ENCODE results near the gene GRK3. TPM values are rescaled to one million over a fixed set of nuclear protein-coding genes. Genes with fewer than 3 reads are reported as not detected.
"Not testable (repeated sequence)": the region's sequence is repeated elsewhere in the genome, so short reads cannot be mapped to it uniquely, and the experiment has no call there.

Gene GRK3
- polyA plus RNA-seq, 3 donors, result 8.2 to 10.2 (median 9.0) TPM

DNA sequence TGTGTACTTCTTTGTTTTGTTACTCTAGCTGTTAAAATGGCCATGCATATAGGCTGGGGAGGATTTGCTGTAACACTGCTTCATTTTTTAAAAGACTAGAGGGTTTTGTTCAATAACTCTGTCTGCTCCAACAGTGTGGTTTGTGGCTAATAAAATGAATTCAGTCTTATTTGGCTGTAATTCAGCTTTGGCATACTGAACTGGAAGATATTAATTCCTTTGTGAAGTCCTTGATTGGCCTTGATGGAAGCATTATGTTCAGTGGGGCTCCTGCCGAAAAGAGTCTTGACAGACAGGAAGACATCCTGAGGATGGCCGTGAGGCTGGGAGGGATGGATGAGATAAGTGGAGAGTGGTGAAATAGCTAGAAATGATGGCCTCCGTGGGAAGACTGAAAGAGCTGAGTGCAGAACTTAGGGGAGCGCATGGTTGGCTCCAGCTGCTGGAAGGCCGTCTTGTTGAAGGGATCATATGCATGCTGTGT lies 132.7 kb downstream of the GRK3 start:
- DNase-seq, result no peak

DNA sequence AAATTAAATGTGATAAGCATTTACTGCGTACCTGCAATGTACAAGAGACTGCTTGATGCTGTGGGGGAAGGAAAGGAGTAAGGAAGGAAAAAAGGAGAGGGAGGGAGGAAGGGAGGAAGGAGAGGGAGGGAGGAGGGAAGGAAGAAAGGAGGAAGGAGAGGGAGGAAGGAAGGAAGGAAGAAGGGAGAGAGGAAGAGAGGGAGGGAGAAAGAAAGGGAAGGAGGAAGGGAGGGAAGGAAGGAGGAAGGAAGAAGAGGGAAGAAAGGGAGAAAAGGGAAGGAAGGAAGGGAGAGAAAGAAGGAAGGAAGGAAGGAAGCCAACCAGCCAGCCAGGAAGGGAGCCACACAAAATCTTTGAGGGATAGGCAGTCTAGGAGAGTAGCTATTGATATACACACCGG lies 133.5 kb downstream of the GRK3 start:
- no peak for DNase-seq

DNA sequence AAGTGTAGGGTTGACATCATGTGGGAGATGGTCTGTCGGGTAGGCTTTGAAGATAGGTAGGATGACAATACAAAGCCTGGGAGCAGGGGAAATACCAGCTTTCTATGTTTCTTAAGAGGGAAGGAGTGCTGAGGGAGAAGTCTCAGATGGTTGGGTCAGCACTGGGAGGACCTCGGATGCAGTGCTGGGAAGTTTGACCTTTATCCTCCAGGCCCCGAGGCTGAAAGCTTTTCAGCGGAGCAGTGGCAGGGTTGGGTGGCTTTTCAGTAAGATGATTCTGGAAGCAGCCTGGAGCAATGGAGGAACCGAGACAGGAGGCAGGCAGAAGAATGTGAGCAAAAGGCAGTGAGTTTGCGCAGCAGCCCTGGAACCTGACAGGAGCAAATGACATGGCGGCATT lies 134.0 kb downstream of the GRK3 start:
- no peak for DNase-seq

DNA sequence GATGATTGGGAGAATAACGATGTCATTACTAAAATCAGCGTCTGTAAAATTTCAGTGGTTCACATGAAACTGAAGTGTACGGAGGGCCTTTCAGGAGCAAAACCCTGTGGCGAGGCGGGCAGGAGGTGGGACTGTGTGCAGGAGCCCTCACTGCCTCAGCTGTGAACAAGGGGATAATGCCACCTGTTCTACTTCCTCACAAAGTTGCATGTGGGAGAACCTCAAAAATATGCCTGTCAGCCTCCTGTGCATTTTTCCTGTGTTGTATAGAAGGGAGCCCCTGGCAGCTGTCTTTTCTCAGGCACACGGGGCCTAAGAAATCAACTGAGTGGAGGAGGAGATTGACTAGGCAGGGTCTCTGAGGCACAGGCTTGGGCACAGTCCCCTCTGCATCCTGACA lies 134.5 kb downstream of the GRK3 start:
- no peak for DNase-seq

DNA sequence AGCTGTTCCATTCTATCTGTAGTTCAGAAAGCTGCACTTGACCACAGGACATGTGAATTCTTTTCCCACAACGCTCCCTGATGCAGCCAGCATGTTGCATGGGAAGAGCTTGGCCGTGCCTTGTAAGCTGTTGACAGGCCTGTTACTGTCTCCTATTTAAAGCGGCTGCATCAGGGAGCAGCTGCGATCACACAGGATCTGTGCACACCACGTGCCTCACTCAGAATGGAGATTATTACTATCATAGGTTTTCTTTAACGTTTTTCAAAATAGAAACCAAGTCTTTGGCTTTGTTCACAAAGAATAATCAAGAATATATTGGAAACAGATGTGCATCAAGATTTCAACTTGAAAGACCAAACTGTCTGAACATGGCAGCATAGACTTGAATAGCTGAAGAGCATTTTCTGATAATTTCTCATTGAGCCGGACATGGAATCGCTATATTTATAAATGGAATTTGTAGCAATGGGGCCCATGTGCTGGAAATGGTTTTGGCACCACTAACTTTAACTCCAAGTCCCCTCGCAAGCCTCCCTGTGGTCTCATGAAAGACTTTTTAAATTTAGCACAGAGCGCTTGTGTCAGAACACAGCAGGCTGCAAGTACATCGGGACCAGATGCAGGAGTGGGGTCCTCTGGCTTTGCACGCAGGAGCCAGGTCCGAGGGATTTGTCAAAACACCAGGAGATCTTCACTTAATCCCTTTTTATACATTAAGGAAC lies 136.7 kb downstream of the GRK3 start:
- DNase-seq, result no peak

DNA sequence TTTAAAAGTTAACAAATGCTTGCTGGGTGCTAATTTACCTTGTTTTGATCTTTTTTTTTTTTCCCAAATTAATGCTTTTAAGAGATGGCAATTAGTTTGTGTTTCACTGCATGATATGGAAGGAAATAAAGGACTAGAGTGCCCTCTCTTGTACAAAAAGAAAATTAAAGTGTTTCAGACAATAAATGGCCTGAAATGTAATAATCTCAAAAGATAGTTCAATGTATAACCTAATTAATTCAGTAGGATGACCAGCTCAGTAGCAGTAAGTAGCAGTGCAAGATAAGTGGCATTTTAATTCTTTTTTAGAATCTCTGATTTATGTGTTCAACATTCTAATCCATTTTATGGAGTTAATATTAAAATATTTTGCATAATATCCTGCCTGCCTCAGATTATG lies 137.6 kb downstream of the GRK3 start:
- no peak for DNase-seq

DNA sequence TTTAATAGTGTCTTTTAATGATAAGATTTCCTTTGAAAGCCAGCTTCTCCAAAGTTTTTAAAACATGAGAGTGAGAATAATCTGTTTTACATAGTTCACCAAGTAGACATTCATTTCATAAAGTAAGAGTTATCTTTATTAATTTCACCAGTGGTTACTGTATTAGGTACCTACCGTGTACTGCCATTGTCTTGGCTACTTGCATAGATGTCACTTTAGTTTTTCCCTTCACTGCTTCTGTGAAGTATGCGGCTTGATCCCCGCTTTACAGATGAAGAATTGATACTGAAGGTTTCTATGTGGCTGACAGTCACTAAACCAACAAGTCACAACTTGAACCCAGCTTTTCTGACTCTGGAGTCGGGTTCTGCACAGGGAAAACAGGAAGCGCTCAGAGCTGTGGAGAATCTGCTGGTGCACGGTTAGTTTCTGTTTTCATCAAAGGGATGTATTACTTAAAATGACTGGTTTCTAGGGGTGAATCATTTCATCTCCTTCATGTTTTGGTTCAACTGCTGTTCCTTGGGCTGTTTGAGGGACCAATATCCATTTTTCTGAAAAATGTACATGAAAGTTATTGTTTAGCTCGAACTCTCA lies 138.2 kb downstream of the GRK3 start:
- DNase-seq, result no peak

DNA sequence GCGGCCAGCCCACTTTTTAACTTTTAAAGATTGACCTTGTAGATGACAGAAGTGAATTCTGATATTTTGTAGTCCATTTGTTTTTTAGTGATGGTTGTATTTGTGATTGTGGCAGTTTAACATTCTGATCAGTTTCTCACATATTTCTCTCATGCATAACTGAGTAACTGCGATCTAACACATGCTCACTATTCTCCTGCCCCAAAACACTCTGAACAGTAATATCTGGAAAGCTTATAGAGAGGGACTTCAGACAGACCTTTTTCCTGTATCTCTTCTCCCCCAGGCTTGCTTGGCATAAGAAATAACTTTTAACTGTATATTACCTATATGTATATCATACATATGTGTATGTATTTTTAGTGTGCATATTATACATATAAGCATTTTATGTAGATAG lies 140.2 kb downstream of the GRK3 start:
- DNase-seq, result no peak

DNA sequence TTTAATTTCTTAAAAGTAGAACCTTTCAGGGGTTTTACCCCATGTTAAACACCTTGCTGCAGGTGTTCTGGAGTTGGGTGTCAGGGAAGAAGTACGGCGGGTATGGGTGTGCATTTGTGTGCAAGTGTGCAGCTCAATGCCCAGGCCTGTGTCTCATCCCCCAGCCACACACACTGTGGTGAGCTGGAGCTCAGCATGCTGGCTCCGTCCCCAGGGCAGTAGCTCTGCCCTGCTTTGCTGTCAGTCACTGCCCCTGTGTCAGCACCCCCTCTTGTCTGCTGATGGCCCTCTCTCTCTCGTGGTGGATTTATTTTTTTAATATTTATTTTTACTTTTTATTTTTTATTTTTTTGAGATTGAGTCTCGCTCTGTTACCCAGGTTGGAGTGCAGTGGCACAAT lies 141.7 kb downstream of the GRK3 start:
- no peak for DNase-seq

DNA sequence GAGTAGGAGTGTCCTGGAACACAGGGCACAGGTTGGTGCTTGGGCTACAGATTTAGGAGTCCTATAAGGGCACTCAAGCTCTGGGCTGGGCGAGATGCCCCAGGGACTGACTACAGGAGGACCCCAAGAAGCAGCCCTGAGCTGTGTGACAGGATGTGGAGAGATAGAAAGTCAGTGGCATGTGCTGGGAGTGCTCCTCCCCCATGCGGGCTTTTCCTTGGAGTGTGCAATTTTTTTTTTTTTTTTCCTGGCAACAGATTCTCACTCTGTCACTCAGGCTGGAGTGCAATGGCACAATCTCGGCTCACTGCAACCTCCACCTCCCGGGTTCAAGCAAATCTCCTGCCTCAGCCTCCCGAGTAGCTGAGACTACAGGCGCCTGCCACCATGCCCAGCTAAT lies 144.0 kb downstream of the GRK3 start:
- not testable (repeated sequence) for DNase-seq

DNA sequence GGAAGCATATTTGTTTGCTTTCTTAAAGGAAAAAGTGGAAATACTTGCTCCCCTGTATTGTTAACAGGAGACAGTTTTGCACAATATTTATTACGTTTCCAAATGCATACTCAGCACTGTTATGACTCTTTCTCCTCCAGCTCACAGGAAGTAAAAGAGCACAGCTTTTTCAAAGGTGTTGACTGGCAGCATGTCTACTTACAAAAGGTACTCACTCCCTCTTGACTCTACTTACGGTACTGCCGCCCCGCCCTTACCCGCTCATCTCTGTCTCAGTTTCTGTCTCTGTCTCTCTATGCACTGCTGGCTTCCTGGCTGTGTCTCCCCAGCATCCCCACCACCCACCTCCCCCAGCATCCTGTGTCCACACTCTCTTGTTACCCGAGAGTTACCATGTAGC lies 145.3 kb downstream of the GRK3 start:
- DNase-seq, result no peak

DNA sequence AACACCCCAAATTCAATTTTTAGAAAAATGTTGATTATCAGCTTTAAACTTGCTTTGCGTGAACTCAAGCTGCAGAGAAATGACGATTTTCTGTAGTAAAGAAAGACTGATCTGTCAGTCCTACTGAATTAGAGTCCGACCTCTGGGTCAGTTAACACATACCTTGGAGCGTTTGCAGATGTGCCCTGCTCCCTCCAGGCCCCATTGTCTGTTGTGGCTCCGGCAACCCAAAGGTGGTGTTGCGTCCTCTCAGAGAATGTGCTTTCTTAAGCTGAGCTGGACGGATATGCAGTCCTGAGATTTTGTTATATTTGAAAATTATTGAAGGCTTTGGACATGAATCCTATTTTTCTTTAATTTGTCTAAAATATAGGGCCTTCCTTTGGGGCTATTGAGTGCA lies 146.0 kb downstream of the GRK3 start:
- no peak for DNase-seq

DNA sequence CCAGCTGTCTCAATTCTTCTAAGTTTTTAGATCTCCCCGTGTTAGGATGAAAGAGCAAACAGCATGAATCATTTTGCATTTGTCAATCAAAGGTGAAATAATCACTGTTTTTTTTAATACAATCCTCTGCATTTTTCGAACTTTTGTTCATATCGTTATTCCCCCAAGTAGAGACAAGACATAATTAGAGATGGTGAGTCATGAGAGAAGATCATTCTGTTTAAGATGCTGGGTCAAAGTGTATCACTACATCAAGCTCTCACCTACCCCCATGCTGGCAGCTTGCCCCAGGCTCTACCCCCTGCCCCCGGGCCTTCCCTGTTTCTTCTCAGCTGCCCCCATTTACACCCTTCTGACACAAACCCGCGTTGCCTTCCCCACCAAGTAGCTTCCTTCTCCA lies 147.0 kb downstream of the GRK3 start:
- DNase-seq, result no peak

DNA sequence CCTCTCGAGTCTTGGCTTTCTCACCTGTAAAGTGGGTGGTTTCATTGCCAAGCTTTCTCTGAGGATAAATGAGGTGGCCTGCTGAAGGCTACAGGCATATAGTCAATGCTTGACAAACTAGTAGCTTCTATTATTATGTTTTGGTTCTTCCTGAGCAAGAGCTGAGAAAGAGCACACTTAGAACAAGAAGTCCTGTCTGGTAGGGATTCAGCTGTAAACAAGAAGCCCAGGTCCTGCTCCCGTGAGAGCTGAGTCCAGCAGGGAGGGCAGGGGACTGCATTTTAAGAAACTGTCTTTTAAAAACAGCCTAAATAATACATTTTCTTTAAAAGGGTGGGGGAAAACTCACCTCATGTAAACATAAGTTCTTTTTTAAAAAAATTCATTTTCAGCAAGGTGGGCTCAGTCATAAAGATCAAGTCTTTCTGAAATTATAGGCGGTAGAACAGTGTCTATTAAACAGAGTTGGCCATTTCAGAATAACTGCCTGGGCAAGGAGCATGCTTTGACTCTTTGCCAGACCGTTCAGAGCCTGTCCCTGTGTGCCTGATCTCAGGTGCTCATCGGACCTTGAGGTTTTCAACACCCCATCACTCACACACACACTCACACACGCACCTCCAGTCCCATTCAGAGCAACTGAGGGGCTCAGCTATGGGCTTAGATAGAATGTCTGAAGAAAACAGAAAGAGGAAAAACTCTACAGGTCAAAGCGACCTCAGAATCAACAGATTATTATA lies 148.4 kb downstream of the GRK3 start:
- DNase-seq, result no peak

DNA sequence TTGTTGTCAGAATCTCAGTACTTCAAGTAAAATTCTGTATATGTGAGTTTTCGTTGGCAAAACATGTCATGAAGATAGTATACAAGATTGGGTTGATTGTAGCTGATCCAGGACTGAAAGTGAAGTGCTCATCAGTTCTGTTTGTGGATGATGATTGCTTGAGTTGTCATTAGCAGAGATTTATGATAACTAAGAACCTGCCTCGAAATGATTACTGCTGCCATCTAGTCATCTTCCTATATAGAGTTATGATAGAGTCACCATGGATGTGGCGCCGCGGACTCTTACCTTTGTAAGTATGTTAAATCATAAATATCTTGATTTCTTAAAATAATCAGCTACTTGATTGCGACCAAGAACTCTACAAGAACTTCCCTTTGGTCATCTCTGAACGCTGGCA lies 149.6 kb downstream of the GRK3 start:
- no peak for DNase-seq

DNA sequence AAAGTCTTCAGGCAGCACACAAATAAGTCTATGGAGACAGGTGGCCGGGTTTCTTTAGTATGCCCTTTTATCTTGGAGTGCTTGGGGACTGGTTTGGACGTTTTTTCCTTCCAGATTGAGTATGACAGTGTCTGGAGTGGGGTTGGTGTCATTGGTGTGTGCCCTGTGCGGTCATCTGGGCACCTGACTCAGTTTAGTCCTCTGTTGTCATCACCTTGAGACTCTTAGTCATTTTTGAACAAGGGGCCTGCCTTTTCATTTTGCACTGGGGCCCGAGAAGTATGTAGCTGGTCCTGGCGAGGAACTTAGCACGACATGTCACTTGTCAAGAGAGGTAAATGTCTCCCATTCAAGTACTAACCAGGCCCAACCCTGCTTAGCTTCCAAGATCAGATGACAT lies 150.3 kb downstream of the GRK3 start:
- DNase-seq, result no peak

DNA sequence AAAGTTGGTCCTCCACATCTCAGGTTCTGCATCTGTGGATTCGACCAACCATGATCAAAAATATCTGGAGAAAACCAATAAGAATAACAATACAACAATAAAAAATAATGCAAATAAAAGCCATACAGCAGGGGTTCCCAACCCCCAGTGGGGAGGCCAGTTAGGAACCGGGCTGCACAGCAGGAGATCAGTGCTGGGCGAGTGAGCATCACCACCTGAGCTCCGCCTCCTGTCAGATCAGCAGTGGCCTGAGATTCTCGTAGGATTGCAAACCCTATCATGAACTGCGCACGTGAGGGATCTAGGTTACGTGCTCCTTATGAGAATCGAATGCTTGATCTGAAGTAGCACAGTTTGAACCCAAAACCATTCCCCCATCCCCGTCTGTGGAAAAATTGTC lies 152.2 kb downstream of the GRK3 start:
- no peak for DNase-seq

DNA sequence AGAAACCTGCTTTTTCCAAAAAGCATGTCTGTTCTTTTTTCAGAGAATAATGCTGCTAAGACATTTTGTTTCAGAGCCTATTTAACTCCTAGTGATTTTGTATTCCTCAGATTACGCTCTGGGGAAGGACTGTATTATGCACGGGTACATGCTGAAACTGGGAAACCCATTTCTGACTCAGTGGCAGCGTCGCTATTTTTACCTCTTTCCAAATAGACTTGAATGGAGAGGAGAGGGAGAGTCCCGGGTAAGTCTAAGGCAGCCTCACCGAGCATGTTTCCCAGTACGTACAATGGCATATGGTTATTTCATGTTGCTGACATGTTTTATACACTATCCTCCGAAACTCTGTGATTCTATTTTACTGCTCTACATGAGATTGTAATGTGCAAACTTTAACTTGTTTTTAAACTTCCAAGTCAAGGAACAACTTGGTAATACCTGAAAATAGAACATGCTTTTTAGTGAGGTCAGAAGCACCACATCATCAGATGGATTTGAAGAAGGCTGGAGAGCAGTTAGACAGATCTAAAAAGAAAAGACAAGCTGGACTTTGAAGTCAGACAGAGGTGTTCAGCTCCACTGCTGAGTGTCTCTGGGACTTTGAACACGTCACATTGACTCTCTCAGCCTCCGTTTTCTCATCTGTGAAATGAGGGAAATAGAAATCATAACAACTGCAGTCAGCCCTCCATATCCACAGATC lies 153.8 kb downstream of the GRK3 start:
- DNase-seq, result no peak

DNA sequence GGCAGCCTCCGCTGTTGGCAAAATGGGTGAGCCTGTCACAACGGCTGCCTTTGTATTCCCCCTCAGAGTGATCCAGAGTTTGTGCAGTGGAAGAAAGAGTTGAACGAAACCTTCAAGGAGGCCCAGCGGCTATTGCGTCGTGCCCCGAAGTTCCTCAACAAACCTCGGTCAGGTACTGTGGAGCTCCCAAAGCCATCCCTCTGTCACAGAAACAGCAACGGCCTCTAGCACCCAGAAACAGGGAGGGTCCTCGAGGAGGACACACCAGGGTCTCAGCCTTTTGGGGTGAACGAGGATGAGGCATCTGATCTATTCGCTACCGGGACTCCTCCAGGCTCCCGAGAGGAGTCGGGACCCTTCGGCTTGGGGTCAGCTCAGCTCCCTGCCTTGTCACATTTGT lies 157.7 kb downstream of the GRK3 start:
- DNase-seq, result no peak

DNA sequence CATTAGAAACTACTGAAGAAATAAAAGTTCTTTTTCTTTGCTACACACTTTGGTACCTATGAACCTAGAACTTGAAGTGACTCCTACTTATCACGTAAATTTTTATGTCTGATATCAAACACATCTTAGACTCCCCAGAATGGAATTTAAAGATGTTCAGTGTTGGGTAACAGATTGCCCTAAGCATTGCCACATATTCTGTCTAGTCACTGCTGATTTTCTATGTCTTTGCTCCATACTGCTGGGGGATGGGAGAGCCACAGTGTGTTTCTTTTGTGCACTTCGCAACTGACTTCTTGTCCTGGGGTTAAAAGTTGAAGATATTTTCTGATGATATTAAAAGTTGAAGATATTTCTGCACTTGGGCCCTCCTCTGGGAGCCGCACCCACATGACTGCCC lies 158.2 kb downstream of the GRK3 start:
- no peak for DNase-seq

DNA sequence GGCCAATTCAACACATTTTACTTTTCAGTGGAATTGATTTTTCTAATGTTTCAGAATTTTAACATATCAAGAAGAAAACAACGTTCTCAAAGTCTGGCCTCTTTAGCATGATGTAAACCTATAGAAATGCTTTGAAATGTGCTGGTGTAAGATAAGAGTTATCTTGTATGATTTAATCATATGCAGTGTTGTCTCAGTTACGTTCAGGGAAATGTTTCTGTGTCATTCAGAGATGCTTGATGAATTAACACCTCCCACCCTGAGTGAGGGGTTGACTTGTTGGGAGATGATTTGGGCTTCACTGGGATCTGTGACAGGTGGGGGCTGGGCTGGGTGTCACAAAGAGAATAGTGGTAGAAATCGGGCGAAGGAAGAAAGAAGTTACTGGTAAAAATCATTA lies 161.8 kb downstream of the GRK3 start:
- DNase-seq, result no peak

DNA sequence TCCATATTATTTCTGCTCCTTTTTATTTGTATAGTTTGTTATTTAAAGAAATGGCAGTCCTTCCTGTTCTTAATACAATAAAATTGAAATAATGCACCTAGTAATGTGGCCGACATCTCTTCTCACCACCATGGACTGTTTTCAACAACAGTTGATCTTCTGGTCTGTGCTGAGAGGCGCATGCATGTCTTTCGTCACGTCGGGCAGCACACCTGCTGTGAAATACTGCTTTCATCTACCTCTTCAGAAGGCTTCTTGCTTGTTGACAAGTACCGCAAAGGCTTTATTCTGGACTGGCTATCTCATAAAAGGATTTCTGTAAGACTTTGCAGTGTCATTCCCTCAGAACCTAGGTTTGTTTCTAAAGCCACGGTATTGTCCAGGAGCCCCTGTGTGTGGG lies 163.6 kb downstream of the GRK3 start:
- no peak for DNase-seq

All from renal pelvis (tissue), 4 donors.